Measurements from ENCODE around the gene NPHS1. TPM values are rescaled to one million over a fixed set of nuclear protein-coding genes. Genes with fewer than 3 reads are reported as not detected.

NPHS1 gene
- total RNA-seq, 2 donors from 2014 or later: 0.10 TPM; not detected in 1

- Mint-ChIP-seq H3K27ac (peak overlapping the region; percentile 6 to 47), H3K9me3 (no peaks in the 10 kb centered on the region), H3K36me3 (no peaks in the 10 kb centered on the region)
- peak in 1 of 2 donors; percentile 53 for DNase-seq (ENCODE audit: low spot score in 2 of 2)
- ATAC-seq: no peak
These were observed 76.1 kb downstream of the NPHS1 start for GRCh38 chr19:35776102-35776788.

Other genes starting within 250 kb of the NPHS1 start
- 10 to 100 TPM; 44.2 to 44.5 TPM for gene HAUS5, start 239.8 kb downstream of the NPHS1 start, total RNA-seq
- 10 to 100 TPM; 69.3 to 79.0 TPM for gene RBM42, start 223.5 kb downstream of the NPHS1 start, total RNA-seq
- gene ETV2, start 210.8 kb downstream of the NPHS1 start, total RNA-seq: under 1 TPM; 0.62 to 0.77 TPM
- 100 to 1,000 TPM; 445 to 472 TPM for gene COX6B1, start 204.2 kb downstream of the NPHS1 start, total RNA-seq
- 1 to 10 TPM in 1 of 2 donors, not detected in 1; 4.4 TPM for gene UPK1A, start 186.0 kb downstream of the NPHS1 start, total RNA-seq
- gene ZBTB32, start 147.9 kb downstream of the NPHS1 start, total RNA-seq: 100 to 1,000 TPM; 181 to 198 TPM
- 100 to 1,000 TPM in 1 of 2 donors, 10 to 100 TPM in 1; 54.6 to 200 TPM for gene KMT2B, start 134.5 kb downstream of the NPHS1 start, total RNA-seq
- 100 to 1,000 TPM in 1 of 2 donors, 10 to 100 TPM in 1; 74.6 to 245 TPM for gene IGFLR1, start 110.1 kb downstream of the NPHS1 start, total RNA-seq
- gene U2AF1L4, start 107.1 kb downstream of the NPHS1 start, total RNA-seq: 10 to 100 TPM; 33.8 to 69.0 TPM
- 10 to 100 TPM; 43.2 to 49.4 TPM for gene PSENEN, start 106.9 kb downstream of the NPHS1 start, total RNA-seq
- 10 to 100 TPM; 11.2 to 25.0 TPM for gene LIN37, start 103.9 kb downstream of the NPHS1 start, total RNA-seq
- gene HSPB6, start 95.5 kb downstream of the NPHS1 start, total RNA-seq: under 1 TPM; 0.32 to 0.99 TPM
- gene PROSER3, start 94.3 kb downstream of the NPHS1 start, total RNA-seq: 10 to 100 TPM; 28.3 to 49.4 TPM
- gene ARHGAP33, start 76.9 kb downstream of the NPHS1 start, total RNA-seq: 100 to 1,000 TPM in 1 of 2 donors, 10 to 100 TPM in 1; 38.7 to 106 TPM
- not detected for gene PRODH2, start 39.7 kb downstream of the NPHS1 start, total RNA-seq
- gene KIRREL2, start 4.4 kb upstream of the NPHS1 start, total RNA-seq: 1 to 10 TPM; 1.2 to 3.3 TPM
- 1 to 10 TPM; 2.9 to 9.3 TPM for gene APLP1, start 16.1 kb upstream of the NPHS1 start, total RNA-seq
- 100 to 1,000 TPM in 1 of 2 donors, 10 to 100 TPM in 1; 58.9 to 144 TPM for gene NFKBID, start 48.0 kb upstream of the NPHS1 start, total RNA-seq
- gene HCST, start 50.0 kb upstream of the NPHS1 start, total RNA-seq: 10 to 100 TPM; 40.0 to 48.5 TPM
- under 1 TPM in 1 of 2 donors, not detected in 1; 0.75 TPM for gene TYROBP, start 55.8 kb upstream of the NPHS1 start, total RNA-seq
- gene LRFN3, start 83.9 kb upstream of the NPHS1 start, total RNA-seq: 10 to 100 TPM in 1 of 2 donors, 1 to 10 TPM in 1; 6.4 to 10.1 TPM
- 10 to 100 TPM; 23.0 to 24.7 TPM for gene SDHAF1, start 142.7 kb upstream of the NPHS1 start, total RNA-seq
- gene SYNE4, start 156.3 kb upstream of the NPHS1 start, total RNA-seq: 1 to 10 TPM; 1.8 to 2.6 TPM
- gene ALKBH6, start 161.7 kb upstream of the NPHS1 start, total RNA-seq: 10 to 100 TPM; 50.4 to 74.0 TPM
- under 1 TPM; 0.66 to 0.96 TPM for gene CLIP3, start 180.4 kb upstream of the NPHS1 start, total RNA-seq
- 1 to 10 TPM; 3.5 to 4.1 TPM for gene THAP8, start 201.8 kb upstream of the NPHS1 start, total RNA-seq
- gene WDR62, start 202.4 kb upstream of the NPHS1 start, total RNA-seq: 10 to 100 TPM; 17.5 to 84.0 TPM